GM19099 (cell line): ENCODE data around the gene TOR3A.

Experiments
- POLR2A ChIP-seq: IDR thresholded peaks from 3 replicates; pipeline ENCODE4 v1.6.1; 2011; ENCODE audit warnings: low read depth; ENCODE audit not compliant: insufficient read length; ENCODE audit errors: extremely low read depth

The TOR3A gene

GRCh38 chr1:179126338-179127060, 44.6 kb downstream of the TOR3A start:
- no peak for TF ChIP-seq POLR2A

- TF ChIP-seq POLR2A, result no peak
Observed at GRCh38 chr1:179127163-179127895, 45.5 kb downstream of the TOR3A start.

- TF ChIP-seq POLR2A, result no peak
Observed at GRCh38 chr1:179128520-179128919, 46.6 kb downstream of the TOR3A start.

GRCh38 chr1:179129702-179130473, 48.0 kb downstream of the TOR3A start:
- no peak for TF ChIP-seq POLR2A

GRCh38 chr1:179137617-179138255, 55.9 kb downstream of the TOR3A start:
- TF ChIP-seq POLR2A, result no peak

GRCh38 chr1:179141592-179142251, 59.9 kb downstream of the TOR3A start:
- no peak for TF ChIP-seq POLR2A

GRCh38 chr1:179142889-179143299, 61.0 kb downstream of the TOR3A start:
- TF ChIP-seq POLR2A, result no peak

- no peak for TF ChIP-seq POLR2A
Observed at GRCh38 chr1:179143322-179143721, 61.5 kb downstream of the TOR3A start.

GRCh38 chr1:179144626-179145025, 62.8 kb downstream of the TOR3A start:
- no peak for TF ChIP-seq POLR2A

GRCh38 chr1:179145521-179145920, 63.7 kb downstream of the TOR3A start:
- TF ChIP-seq POLR2A, result no peak
